Stimulated activated CD8-positive, alpha-beta memory T cell treated with anti-CD3 and anti-CD28 coated beads, Interleukin-2, amount 100 ng/mL, for 48 hours (primary cell): ENCODE measurements around the gene SOX13.

Experiments
- DNase-seq, 2 donors: peaks; one replicate each; pipeline ENCODE4 v3.0.0-alpha.2; 2020; ENCODE audit warnings: low read depth in 2 of 2

Gene SOX13

GRCh38 chr1:204062106-204062505 lies 10.8 kb upstream of the SOX13 start:
- no peak for DNase-seq

DNA sequence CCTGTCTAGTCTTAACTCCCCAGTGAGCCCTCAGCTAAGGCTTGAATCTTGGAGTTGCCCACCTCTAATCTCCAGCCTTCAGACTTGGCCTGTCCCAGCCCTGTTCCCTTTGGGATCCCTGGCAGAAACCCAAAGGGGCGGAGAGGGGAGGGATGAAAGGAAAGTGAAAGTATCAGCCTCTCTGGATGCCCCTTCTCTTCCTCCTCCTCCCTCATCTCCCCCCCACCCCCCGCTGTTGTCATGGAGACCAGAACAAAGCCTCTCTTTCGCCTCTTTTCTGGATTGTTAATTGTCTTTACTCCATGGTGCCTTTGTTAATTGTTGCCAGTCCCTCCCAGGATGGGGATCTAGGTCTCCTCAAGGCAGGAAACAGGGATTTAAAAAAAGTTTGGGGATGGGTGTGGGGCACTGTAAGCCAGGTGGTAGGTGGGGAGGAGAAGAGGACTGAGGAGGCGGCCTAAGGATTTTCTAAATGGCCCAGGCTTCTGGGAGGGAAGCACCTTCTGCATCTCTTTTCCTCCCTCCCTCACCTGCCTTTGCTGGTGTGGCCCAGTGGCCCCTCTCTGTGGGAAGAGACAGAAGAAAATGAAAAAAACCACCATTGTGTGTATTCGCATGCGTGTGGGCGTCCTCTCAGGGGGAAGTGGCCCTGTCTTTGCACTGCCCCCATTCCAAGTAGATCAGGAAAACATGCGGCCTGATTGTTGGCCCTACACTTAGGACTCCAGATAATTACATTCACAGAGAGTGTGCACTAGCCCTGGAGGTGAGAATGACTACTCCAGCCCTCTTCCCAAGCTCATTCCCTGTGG lies 7.5 kb upstream of the SOX13 start:
- no peak for DNase-seq

GRCh38 chr1:204065986-204066300 lies 7.0 kb upstream of the SOX13 start:
- DNase-seq = no peak

- DNase-seq = no peak
These were observed 5.0 kb upstream of the SOX13 start for GRCh38 chr1:204067935-204068334.

- no peak for DNase-seq
These were observed 3.0 kb upstream of the SOX13 start for GRCh38 chr1:204069887-204070286.

DNA sequence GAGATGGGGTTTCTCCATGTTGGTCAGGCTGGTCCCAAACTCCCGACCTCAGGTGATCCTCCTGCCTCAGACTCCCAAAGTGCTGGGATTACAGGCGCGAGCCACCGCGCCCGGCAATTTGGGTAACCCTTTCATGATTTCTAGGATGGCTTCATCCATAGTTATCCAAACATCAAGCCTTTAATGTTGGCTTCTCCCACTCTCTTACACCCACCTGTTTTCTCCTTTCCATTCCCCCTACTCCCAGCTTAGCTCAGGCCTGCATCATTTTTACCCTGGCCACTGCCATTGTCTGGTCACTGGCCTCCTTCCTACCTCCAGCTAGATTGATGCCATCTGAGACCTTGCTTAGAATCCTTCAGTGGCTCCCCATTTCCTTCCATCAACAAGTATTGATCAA lies 2.0 kb upstream of the SOX13 start:
- DNase-seq = no peak

DNA sequence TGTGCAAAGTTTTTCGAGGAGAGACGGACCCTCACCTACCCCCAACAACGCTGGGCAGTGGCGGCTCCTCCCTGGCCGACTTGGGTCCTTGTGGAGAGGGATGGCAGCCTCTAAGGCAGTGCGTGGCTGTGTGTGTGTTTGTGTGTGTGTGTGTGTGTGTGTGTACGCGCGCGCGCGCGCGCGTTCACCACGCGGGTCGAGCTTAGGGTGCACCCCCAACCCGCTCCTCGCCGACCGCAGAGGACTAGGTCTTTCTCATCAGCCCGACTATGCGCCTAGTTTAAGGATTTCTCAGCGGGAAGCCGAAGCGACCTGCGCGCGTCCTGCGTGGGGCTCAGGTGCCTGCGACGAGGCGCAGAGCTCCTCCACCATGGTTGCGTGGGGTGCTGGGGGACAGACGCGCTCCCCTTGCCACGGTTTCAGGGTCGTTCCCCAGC lies 940 bp downstream of the SOX13 start:
- DNase-seq = no peak

- no peak for DNase-seq
These were observed 1.6 kb downstream of the SOX13 start for GRCh38 chr1:204074274-204075138.

DNA sequence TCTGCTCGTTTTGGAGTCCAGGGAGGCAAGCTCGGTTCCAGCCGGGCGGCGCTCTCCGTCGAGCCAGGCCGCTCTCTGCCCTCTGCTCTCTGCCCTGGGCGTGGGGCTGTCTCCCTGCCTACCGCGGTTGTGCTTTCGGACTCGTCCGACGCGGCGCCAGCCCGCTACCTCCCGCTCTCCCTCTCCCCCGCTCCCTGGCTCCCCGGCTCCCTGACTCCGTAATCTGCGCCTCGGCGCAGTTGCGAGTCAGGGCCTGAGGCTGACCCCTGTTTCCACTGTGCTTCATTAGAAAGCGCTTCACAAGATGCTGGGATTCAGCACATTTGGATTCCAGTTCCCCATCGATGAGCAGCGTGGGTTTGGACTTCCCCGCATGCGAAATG lies 2.2 kb downstream of the SOX13 start:
- DNase-seq = no peak

DNA sequence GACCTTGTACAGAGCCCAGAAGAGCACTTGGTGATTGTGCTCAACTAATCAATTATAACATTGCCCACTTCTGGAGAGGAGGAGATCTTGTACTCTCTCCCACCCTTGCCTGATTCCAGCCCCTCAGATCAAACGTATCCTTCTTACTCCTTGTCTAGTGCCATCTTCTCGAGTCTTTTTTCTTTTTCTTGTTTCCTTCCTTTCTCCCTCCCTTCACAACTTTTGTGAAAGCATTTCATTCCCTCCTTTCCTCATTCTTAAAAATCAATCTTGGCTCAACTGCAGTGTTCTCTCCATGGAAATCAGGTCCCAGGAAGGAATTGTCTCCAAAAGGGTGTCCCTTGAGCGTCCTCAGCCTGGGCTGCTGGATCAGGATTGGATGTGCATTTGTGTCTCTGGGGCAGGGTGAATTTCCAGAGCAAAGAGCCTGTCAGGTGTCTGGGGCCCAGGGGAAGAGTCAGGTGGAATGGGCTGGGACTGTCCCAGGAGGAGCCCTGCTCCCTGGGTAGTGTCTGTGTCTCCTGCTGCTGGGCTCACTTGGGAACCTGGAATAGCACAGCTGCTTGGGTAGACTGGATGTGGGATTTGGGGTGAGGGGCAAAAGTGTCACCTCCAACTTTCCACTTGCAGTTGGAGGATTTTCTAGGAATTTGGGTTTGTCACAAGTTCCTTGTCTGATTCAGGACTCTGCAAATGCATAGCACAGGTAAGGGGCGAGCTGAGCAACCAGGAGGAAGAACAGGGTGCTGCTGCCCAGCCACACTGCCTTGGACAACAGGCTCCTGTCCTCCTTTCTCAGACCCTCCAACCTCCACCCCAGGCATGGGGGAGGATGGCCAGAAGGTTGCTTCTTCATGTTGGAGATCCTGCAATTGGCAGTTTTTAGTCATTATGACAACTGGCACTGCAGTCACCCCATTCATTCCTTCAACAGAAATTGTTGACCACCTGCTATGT lies 3.3 kb downstream of the SOX13 start:
- DNase-seq = no peak

- no peak for DNase-seq
These were observed 4.0 kb downstream of the SOX13 start for GRCh38 chr1:204076891-204077290.

GRCh38 chr1:204077979-204078696 lies 5.2 kb downstream of the SOX13 start:
- DNase-seq = no peak

DNA sequence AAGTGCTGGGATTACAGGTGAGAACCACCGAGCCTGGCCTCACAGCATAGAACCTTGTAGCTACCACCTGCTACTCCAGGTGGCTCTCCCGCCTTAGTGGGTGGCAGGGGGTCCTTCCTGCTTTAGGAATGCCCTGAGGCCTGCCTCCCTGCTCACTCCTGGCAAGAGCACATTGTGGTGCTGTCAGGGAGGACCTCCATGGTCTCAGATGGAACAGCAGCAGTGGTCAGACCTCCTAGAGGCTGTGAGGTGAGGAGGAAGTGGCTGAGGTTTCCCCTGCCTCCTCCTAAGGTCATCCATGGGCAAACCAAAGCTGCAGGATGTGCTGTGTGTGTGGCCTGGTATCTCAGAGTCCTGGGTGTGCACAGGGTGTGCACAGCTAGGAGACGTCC lies 6.7 kb downstream of the SOX13 start:
- no peak for DNase-seq

DNA sequence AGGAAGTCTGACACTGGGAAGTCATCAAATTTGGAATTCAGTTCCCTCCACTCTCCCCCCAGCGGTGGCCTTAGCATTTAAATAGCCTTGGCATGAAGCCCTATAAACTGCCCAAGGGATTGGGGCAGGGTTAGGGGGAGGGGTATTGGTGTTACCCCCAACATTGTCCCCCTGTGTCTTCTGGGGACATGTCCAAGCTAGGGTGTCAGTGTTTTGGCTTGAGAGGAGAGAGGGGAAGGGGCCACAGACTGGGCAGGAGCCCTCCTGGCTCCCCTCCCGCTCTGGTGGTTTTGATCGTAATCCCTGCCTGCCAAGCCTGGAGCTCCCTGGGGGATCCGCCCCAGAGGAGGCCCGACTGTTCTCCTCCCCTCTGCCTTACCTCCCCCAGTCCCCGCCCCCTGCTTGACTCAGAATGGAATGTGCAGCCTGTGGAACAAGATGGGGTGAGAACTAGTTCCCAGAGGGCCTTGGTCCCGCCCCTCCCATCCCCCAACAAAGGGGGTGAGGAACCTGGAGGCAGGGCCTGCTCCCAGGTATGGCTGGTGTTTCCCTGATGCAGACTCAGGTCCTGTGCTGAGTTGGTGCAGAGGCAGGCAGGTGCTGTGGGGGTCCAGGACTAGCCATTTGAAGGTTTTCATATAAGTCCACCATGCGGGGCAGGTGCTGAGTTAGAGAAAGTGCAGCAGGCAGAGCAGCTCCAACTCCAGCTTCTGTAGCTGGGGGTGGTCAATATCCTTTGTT lies 7.4 kb downstream of the SOX13 start:
- no peak for DNase-seq

GRCh38 chr1:204081164-204081790 lies 8.4 kb downstream of the SOX13 start:
- DNase-seq = no peak

GRCh38 chr1:204081791-204082513 lies 9.0 kb downstream of the SOX13 start:
- no peak for DNase-seq

- no peak for DNase-seq
These were observed 10.6 kb downstream of the SOX13 start for GRCh38 chr1:204083491-204083890.

DNA sequence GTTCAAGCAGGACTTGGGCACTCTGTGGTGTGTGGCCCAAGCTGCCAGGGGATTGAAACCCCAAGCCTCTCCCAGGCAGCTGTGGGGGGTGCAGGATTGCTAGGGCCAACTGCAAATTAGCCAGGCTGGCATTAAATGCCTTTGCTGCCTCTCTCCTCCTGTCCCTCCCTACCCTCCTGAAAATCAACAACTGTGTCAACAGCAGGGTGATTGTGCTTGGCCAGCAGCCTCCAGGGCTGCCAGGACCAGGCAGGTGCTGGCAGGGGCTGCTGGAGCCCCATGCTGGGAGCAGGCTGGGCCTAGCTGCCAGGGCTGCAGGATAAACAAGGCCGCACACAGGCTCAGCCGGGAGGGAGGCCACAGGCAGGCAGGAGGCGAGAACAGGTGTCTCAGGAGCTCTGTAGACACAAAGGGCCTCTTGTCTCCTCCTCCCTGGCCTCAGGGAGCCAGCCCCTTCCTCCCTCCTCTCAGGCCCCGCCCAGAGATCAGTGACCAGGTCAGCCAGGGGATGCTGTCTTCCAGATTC lies 11.4 kb downstream of the SOX13 start:
- DNase-seq = no peak

GRCh38 chr1:204085876-204086275 lies 13.0 kb downstream of the SOX13 start:
- no peak for DNase-seq
